Medulla oblongata (tissue), 1 donor: ENCODE results near the gene ZXDC.

Experiments used
- DNase-seq: peaks from one replicate; pipeline ENCODE4 v3.0.0-alpha.2; 2015; ENCODE audit errors: extremely low spot score

The ZXDC gene, protein sequence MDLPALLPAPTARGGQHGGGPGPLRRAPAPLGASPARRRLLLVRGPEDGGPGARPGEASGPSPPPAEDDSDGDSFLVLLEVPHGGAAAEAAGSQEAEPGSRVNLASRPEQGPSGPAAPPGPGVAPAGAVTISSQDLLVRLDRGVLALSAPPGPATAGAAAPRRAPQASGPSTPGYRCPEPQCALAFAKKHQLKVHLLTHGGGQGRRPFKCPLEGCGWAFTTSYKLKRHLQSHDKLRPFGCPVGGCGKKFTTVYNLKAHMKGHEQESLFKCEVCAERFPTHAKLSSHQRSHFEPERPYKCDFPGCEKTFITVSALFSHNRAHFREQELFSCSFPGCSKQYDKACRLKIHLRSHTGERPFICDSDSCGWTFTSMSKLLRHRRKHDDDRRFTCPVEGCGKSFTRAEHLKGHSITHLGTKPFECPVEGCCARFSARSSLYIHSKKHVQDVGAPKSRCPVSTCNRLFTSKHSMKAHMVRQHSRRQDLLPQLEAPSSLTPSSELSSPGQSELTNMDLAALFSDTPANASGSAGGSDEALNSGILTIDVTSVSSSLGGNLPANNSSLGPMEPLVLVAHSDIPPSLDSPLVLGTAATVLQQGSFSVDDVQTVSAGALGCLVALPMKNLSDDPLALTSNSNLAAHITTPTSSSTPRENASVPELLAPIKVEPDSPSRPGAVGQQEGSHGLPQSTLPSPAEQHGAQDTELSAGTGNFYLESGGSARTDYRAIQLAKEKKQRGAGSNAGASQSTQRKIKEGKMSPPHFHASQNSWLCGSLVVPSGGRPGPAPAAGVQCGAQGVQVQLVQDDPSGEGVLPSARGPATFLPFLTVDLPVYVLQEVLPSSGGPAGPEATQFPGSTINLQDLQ

DNA sequence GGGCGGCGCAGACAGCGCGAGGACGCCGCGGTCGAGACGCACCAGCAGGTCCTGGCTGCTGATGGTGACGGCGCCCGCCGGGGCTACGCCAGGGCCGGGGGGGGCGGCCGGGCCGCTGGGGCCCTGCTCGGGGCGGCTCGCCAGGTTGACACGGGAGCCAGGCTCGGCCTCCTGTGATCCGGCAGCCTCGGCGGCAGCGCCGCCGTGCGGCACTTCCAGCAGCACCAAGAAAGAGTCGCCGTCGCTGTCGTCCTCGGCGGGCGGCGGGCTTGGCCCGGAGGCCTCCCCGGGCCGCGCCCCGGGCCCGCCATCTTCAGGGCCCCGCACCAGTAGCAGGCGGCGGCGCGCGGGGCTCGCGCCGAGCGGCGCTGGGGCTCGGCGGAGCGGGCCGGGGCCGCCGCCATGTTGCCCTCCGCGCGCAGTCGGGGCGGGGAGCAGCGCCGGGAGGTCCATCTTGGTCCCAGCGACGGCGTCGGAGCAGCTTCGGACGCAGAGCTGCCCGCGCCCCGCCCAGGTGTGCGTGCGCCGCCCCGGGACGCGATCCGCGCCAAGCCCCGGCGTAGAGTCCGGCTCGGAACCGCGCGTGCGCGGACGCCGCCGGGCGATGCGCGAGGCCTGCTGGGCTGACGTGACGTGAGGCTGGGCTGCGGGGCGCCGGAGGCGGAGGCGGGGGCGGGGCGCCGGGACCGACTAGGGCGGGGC, at the start of gene ZXDC:
ZXDC (minus strand) TSS at position 479 of the 702 bp plus-strand sequence; CDS start at position 453, 26 bp downstream.
- peak; percentile 95 for DNase-seq

DNA sequence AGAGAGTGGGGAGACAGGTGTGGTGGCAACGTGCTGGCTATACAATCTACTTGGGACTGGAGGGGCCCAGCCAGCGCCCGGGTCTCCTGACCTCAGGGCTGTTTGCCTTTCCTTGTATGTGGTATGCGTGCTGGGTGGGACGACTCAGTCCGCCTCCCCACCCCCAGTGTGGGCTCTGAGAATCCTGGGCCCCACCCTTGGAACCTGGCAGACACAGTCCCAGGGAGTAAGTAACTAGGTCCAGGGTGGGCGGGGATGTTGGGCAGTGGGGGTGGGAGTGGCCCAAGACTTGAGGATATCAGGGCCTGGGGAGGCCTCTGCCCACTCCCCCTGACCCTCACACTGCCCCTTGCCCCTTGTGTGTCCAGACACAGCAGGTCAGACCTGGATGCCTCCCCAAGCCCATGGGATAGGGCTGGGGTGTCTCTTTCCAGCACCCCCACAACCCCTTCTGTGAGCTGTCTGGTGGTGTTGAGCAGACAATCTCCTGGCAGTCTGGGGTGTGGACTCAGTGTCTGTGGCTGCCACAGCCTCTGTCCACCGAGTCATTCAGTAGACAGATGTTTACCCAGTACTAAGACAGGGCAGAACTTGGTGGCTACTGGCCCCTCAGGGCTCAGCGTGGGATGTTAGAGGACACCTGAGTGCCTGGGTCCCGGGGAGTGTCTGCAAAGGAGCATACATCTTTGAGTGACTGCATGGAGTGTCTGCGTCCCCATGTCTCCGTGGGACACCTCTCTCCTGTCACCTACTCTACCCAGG, 49.6 kb upstream of the ZXDC start:
- no peak for DNase-seq

DNA sequence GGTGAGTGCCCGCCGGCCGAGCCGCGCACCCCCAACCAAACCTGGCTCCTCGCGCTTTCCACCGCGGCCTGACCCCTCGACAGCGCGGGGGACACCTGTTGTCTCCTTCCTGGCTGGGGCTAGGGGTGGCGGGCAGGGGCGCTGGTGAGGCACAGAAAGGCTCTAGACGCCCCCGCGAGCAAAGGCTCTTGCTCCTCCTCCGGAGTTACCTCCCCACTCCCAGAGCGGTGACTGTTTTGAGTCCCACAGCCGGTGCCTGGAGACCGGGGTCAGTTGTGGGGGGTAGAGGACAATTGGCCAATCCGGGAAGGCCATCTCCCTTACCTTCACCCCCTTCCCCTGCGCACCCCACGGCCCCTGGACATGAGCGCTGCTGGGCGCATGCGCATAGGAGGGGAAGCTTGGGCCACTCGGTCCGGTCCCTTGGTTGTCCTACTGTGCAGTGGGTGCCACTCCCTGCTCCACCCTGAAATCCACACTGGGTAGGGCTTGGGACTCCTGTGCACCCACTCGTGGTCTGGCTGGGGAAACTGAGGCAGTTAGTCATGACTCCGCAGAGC, 48.8 kb upstream of the ZXDC start:
- DNase-seq = no peak

DNA sequence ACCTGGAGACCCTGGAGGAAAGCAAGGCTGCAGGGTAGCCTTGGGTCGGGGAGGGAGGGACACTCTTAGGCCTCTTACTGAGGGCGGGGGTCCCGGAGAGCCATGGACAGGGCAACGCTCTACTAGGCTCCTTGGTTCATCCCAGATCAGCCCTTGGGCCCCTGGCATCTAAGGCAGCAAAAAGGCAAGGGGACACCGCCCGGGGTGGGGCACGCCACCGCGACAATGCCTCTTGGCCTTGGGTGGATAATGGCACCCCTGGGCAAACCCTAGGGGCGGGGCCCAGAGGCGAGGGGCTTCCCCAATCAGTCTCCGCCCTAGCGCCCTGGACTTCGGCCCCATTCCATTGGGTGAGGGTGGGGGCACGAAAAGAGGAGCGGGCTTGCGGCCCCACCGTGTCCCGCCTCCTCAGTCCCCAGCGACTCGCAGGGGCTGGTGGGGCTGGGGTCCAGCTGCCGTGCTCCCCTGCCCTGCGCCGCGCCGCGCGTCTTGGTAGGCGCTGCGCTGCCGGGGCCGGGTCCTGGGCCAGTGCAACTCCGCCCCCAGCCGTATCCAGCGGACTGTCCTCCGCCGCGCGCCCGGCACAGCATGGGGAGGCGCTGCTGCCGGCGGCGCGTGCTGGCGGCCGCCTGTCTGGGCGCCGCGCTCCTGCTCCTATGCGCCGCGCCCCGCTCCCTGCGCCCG, 48.2 kb upstream of the ZXDC start, which contains the start of gene CHST13:
CHST13 (plus strand) TSS at position 411 of the 684 bp plus-strand sequence; CDS start at position 589, 178 bp downstream.
- no peak for DNase-seq

DNA sequence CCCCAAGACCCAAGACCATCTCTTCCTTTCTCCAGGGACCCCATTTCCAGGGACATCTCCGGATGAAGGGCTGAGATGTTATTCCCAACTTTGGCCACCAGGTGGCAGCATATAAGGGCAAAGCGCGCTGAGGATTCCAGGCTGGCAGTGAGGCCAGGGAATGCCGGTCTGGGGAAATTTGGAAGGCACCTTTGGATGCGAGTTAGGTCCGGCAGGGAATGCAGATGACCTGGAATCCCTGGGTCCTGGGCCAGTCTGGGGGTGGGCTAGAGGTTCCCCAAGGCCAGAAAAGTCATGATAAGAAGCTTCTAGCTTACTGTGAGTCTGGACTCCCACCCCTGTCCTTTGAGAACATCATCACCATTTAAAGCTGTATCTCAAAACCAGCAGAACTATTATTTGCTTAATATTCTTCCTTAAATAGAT, 46.7 kb upstream of the ZXDC start:
- DNase-seq = peak; percentile 71

DNA sequence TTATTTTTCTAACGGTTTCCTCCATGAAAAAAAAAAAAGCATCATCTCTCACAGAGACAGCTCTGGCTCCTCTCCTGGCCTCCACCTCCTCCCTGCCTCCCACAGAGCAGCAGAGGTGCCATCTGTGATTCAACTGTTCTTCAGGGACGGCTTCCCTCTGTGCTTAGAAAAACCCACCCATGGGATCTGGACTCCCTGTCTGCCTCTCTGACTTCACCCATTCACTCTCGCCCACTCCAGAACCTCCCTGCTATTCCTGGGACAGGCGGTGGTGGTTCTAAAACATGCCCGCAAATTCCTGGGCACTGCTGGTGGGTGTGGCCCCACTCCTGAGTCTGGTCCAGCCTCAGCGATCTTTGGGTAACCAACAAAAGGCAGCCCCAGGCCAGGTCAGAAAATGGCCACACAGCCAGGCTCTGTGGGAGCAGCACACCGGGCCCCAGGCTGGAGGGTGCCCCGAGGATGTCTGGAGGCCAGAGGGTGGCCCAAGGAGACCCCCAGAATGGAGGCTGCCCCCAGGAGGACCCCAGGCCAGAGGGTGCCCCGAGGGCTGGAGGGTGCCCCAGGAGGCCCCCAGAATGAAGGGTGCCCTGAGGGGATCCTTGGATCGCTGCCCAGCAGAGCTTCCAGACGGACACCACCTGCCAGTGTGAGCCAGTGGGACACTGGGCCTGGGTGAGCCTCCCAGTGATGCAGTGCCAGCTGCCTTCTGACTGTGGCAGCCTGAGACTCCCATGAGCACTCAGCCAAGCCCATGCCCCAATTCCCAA, 45.6 kb upstream of the ZXDC start:
- no peak for DNase-seq

GRCh38 chr3:126519506-126520455, 44.1 kb upstream of the ZXDC start:
- no peak for DNase-seq

DNA sequence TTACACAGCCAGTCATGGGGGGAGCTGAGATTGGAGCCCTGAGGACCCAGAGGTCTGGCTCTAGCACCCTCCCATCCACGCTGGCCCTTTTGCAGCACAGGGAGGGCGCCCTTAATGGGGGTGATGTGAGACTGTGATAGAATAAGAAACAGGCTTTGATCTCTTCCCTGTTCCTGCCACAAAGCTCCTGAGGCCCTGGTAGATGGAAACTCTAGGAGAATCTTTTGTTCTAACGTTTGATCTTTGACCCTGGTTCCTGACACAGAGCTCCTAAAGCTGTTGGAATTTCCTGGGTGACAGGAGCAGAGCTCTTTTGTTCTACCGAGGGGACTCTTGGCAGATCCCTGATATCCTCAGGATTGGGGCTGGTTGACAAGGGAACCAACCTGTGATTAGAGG, 43.1 kb upstream of the ZXDC start:
- DNase-seq = no peak

- DNase-seq = no peak
Observed at GRCh38 chr3:126517986-126518778, 42.5 kb upstream of the ZXDC start.

DNA sequence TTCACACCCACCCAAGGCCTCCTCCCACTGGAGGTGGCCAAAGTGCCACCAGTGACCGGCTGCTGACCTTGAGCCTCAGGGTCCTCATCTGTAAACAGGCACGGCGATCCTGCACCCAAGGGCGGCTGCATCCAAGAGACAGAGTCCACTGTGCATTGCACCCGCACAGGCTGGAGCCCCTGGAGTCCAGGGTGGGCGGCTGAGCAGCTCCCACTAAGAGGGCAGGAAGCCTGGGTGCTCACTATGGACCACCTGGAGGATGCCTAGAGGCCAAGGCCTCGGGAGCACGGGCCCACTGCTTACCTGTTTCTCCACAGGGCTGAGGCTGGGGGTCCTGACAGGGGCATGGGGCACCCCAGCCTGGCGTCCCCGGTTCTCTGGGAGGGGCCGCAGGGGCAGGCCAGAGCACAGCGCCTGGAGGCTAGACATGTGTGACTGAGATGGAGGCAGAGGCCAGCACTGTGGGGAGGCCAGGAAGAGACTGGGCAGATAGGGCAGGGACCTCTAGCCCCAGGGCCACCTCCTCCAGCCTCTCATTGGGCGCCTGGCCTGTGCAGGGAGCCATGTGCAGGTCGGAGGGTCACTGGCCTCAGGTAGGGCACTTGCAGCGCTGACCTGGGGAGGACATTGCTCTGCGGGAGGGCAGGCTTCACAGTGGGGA, 41.7 kb upstream of the ZXDC start, which contains the start of gene UROC1:
UROC1 (minus strand) TSS at position 483 of the 661 bp plus-strand sequence; CDS start at position 429, 54 bp downstream.
- no peak for DNase-seq

GRCh38 chr3:126516936-126517290, 41.2 kb upstream of the ZXDC start:
- DNase-seq = no peak

DNA sequence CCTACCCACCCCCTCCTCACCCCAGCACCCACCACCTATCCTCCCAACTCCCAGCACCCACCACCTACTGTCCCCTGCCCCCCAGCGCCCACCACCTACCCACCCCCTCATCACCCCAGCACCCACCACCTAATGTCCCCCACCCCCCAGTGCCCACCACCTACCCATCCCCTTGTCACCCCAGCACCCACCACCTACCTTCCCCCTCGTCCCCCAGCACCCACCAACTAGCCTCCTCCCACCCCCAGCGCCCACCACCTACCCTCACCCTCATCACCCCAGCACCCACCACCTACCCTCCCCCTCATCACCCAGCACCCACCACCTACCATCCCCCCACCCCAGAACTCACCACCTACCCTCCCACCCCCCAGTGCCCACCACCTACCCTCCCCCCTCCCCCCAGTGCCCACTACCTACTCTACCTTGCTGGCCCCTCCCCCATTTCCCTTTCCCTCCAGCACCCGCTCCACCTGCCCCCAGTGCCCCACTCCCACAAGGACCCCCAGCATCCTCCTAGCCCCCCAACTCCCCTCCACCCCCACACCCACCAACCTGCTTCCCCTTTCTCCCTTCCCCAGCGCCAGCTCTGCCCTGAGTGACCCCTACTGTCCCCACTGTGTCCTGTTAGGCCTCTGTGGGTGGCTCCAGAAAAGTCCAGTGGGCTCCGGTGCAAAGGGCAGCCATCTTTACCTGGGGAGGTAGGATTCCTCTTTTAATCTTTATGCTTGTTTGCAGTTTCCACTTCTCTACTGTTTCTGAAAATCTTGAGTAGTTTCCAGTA, 40.7 kb upstream of the ZXDC start:
- DNase-seq = no peak

DNA sequence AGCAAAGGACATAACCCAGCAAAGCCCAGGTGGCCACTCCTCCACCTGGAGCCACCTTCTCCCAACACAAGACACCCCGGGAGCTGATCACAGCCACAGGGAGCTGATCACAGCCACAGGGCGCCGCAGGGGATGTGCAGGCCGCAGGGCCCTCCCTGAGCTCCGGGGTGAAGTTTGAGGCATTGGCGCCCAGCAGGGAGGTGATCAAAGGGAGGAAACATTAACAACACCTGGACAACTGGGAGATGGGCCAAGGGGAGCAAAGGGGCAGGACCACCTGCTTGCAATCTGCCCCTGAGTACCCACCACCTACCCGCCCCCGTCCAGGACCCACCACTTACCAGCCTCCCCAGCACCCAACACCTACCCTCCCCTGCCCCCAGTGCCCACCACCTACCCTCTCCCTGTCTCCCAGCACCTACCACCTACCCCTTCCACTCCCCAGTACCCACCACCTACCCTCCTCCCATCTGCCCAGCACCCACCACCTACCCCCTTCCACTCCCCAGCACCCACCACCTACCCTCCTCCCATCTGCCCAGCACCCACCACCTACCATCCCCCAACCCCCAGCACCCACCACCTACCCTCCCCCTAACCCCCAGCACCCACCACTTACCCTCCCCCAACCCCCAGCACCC, 39.5 kb upstream of the ZXDC start:
- no peak for DNase-seq

DNA sequence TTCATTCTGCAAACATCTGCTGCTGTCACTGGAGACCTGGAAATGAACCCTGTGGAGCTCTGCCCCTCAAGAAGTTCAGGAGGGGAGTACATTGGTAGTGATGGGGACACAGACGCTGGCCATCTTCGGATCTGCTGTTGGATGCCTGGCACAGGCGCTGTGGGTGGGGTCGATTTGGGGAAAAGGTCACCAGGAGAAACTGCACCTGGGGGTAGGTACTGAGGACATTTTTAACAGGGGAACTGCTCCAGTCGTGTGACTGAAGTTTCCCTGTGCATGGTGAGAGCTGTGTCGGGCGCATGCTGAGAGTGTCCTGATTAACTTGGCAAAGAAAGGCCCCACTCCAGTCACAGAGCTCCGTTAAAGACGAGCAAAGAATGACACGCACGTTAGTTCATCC, 38.5 kb upstream of the ZXDC start:
- DNase-seq = no peak

- no peak for DNase-seq
Observed at GRCh38 chr3:126512916-126513650, 37.4 kb upstream of the ZXDC start.
